HG02943 (cell line): ENCODE results near the gene ERBB4.
"Not testable (repeated sequence)": the region's sequence is repeated elsewhere in the genome, so short reads cannot be mapped to it uniquely, and the experiment has no call there.

ENCODE experiments used
- ATAC-seq: cut with Tn5 transposase; IDR thresholded peaks from one replicate; pipeline ENCODE4 v1.9.1; 2021; ENCODE audit warnings: mild to moderate bottlenecking, low read depth, moderate library complexity; ENCODE audit not compliant: unreplicated experiment

ERBB4 gene

GRCh38 chr2:212530373-212530772 lies 8.2 kb downstream of the ERBB4 start:
- no peak for ATAC-seq

- ATAC-seq = no peak
These were observed 10.3 kb downstream of the ERBB4 start for GRCh38 chr2:212528106-212528856.

- no peak for ATAC-seq
These were observed 12.5 kb downstream of the ERBB4 start for GRCh38 chr2:212526059-212526458.

- ATAC-seq = no peak
These were observed 14.8 kb downstream of the ERBB4 start for GRCh38 chr2:212523756-212524155.

GRCh38 chr2:212520340-212520739 lies 18.3 kb downstream of the ERBB4 start:
- no peak for ATAC-seq

GRCh38 chr2:212517693-212518092 lies 20.9 kb downstream of the ERBB4 start:
- no peak for ATAC-seq

GRCh38 chr2:212505586-212505985 lies 33.0 kb downstream of the ERBB4 start:
- no peak for ATAC-seq

GRCh38 chr2:212495046-212495445 lies 43.6 kb downstream of the ERBB4 start:
- no peak for ATAC-seq

- ATAC-seq = no peak
These were observed 44.1 kb downstream of the ERBB4 start for GRCh38 chr2:212494418-212495020.

GRCh38 chr2:212489719-212490346 lies 48.8 kb downstream of the ERBB4 start:
- ATAC-seq = no peak

GRCh38 chr2:212488611-212489010 lies 50.0 kb downstream of the ERBB4 start:
- no peak for ATAC-seq

- ATAC-seq = no peak
These were observed 54.0 kb downstream of the ERBB4 start for GRCh38 chr2:212484563-212485080.

- no peak for ATAC-seq
These were observed 58.2 kb downstream of the ERBB4 start for GRCh38 chr2:212480447-212480846.

- no peak for ATAC-seq
These were observed 61.0 kb downstream of the ERBB4 start for GRCh38 chr2:212477571-212477970.

GRCh38 chr2:212473211-212473610 lies 65.4 kb downstream of the ERBB4 start:
- no peak for ATAC-seq

GRCh38 chr2:212467551-212467950 lies 71.1 kb downstream of the ERBB4 start:
- ATAC-seq = not testable (repeated sequence)

GRCh38 chr2:212465456-212465855 lies 73.1 kb downstream of the ERBB4 start:
- ATAC-seq = no peak

GRCh38 chr2:212461708-212462107 lies 76.9 kb downstream of the ERBB4 start:
- ATAC-seq = not testable (repeated sequence)

- no peak for ATAC-seq
These were observed 84.5 kb downstream of the ERBB4 start for GRCh38 chr2:212454149-212454548.

- ATAC-seq = no peak
These were observed 86.8 kb downstream of the ERBB4 start for GRCh38 chr2:212451786-212452231.

- ATAC-seq = no peak
These were observed 89.9 kb downstream of the ERBB4 start for GRCh38 chr2:212448698-212449097.
